Neural progenitor cell (in vitro differentiated cells): Measurements from ENCODE around the gene KRTAP19-7.

ENCODE experiments used
- CTCF ChIP-seq: fragments of 200-600 bp; sonication (generic); IDR thresholded peaks from 2 replicates; pipeline ENCODE4 v1.5.1; 2017; ENCODE audit warnings: antibody characterized with exemption, mild to moderate bottlenecking
- EZH2 ChIP-seq: fragments of 200-600 bp; sonication (generic); IDR thresholded peaks from 2 replicates; pipeline ENCODE4 v1.6.1; 2017; ENCODE audit warnings: antibody characterized with exemption, mild to moderate bottlenecking, moderate library complexity

GRCh38 chr21:30577766-30578165, 16.7 kb upstream of the KRTAP19-7 start:
- no peak for TF ChIP-seq CTCF
- TF ChIP-seq EZH2, result no peak
